T-helper 1 cell treated with Interleukin-12 subunit alpha and Interleukin-12 subunit beta and Interleukin-4 antibody, amounts not matched to agents 30 ng/mL and 1 ng/mL, for 36 hours (primary cell): ENCODE data around the gene CCDC91. TPM values are rescaled to one million over a fixed set of nuclear protein-coding genes. Genes with fewer than 3 reads are reported as not detected.

Source experiments
- intact Hi-C: fragments of 100-400 bp; cut with micrococcal nuclease; formaldehyde crosslinking; loops from one replicate; pipeline ENCODE4 v1.15.1; 2024
- total RNA-seq: library from RNA; stranded (reverse); gene quantifications from 2 replicates; pipeline ENCODE4 v1.2.3, GENCODE V29; 2022

Gene CCDC91
- total RNA-seq, 1 donor from 2014 or later: 20.6 TPM

- intact Hi-C loops: no loop called here
Observed at GRCh38 chr12:28227251-28227650, 37.0 kb downstream of the CCDC91 start.

DNA sequence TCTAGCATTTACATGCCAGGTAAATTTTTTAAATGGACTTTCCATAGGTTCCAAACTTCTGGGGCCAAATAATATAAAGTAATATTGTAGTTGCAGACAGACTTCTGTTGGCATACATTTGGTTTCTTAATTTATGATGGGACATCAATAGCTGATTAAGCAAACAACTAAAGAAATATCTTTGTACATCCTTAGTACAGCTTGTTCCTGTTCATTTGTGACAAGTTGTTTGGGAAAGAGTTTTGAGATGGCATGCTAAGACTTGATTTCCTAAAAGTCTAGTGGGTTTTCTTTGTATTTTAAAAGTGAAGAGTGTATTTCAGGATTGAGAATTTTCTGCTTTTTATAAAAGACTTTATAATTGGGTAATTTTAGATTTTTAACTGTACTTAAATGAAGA lies 41.0 kb downstream of the CCDC91 start:
- intact Hi-C loops: no loop called here

DNA sequence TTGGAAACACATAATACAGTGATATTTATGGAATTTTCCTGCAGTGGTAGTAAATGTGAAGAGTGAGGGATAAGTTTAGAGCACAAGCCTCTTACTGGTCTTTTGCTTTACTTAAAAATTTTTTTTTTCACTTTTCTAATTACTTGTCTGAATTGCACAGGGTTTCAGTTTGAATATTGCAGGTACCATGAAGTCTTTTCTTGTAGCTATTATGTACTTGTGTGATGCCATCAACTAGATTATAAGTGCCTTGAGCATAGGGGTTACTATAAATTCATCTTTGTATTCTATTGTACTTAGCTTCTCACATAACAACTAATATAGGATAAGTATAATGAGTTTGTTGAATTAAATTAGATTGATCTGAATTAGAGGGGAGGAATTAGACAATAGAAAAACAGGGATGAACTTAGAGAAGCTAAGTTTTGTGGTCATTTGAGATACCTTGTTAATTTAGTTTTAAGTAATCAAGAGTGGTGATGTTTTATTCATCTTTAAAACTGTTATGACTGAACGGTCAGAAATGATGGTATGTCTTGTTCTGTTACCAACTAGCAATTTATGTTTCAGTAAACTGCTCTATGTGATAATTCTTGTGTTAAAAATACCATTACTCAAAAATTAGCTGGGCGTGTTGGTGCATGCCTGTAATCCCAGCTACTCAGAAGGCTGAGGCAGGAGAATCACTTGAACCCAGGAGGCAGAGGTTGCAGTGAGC lies 42.1 kb downstream of the CCDC91 start:
- intact Hi-C loops: loop anchor here (1.0 kb wide), 1 partner anchor 17 kb away; no protein-coding TSS in a partner anchor

DNA sequence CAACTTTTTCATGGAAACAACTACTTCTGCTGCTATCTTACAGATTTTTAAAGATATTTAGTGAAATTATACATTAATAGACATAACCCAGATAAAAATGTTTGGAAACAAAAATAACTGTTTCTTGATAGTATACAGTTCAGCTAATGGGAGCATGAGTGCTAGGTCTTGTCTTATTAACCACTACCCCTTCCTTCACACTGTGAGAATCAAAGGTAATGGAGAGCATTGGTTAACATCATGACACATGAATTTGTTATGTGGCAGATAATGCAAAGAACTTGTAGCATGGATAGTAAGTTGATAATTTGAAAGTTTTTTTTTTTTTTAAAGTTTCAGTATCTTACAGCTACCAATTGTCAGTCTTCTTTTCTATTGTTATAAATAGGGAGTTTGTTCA lies 44.2 kb downstream of the CCDC91 start:
- intact Hi-C loops: no loop called here

DNA sequence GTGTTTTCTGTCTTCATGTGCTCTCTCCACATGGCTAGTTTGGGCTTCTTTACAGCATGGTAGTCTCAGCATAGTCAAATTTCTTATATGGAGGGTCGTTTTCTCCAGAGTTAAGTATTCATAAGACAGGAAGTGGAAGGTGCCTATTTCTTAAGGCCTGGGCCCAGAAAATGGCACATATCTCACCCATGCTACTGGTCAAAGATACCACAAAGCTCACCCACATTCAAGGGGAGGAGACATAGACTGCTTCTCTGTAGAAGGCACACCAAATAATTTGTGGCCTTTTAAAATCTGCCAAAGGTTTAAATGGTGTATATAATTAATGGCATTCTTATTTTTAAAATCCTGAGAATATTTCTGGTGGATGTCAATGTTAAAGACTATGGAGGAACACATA lies 44.8 kb downstream of the CCDC91 start:
- intact Hi-C loops: no loop called here

DNA sequence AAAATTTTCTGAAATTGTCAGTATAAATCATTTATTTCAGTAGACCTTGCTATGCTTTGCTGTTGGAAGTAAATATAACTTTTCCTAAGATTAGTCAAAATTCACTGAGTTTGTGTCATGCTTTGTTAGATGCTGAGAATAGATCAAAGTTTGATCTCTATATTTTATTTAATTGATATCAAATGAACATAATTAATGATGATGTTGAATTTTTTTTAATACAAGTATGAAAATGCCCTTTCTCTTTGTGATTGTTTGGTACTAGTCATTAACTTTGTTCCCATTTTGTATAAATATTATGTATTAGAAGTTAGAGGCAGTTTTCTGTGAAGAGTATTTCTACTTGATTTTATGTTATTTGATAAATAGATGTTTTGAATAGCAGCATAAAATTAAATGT lies 45.7 kb downstream of the CCDC91 start:
- intact Hi-C loops: no loop called here

GRCh38 chr12:28237423-28237822 lies 47.2 kb downstream of the CCDC91 start:
- intact Hi-C loops: no loop called here

DNA sequence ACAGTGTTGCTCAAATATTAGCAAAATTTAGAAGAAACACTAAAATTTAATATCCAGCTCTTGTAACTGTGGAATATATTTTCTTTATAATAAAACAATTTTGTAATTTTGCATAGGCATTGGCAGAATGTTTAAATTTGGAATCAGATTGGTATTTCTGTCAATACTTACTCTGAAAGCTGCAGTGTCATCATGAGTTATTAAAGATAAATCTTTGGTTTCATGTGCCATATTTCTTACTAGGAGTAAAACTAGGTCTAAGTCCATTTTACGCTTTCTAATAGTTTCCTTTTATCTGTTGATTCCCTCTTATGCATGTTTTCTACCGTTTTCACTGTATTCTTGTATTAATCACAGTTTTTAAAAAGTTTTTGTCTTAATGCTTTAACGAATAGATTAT lies 49.7 kb downstream of the CCDC91 start:
- intact Hi-C loops: no loop called here

GRCh38 chr12:28240853-28241252 lies 50.6 kb downstream of the CCDC91 start:
- intact Hi-C loops: no loop called here

GRCh38 chr12:28242129-28242495 lies 51.9 kb downstream of the CCDC91 start:
- intact Hi-C loops: no loop called here

DNA sequence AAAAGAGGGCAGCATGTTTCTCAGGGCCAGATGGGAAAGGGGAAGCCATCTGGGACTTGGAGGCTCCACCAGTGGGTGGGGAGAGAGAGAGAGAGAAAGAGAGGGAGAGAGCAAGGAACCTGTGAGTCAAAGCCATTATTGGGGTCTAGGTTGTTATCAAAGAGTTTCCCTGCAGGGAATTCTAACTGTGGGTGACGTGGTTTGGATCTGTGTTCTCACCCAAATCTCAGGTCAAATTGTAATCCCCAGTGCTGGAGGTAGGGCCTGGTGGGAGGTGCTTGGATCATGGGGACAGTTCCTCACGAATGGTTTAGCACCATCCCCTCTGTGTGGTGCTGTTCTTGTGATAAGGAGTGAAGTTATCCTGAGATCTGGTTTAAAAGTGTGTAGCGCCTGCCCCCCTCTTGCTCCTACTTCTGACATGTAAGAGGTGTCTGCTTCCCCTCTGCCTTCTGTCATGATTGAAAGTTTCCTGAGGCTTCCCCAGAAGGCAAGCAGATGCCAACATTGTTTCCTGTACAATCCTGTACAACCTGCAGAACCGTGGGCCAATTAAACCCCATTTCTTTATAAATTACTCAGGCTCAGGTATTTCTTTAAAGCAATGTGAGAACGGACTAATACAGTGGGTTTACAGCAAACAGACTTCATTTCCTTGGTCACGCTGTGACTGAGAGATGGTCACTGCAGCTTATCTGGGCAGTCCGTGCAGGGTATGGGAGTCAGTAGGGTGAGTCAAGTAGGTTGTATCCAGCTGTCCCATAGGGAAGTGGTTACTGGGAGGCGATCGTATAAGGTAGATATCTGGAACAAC lies 52.4 kb downstream of the CCDC91 start:
- intact Hi-C loops: no loop called here

- intact Hi-C loops: no loop called here
Observed at GRCh38 chr12:28243310-28243633, 53.0 kb downstream of the CCDC91 start.

DNA sequence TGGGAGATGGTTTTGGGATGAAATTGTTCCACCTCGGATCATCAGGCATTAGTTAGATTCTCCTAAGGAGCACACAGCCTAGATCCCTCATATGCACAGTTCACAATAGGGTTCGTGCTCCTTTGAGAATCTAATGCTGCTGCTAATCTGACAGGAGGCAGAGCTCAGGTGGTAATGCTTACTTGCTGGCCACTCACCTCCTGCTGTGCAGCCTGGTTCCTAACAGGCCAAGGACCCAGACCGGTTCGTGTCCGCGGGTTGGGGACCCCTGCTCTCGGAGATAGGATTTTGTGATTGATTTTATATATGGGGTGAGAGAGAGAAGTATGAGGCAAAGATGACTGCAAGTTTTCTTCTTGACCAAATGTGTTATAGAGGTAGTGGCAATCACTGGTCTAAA lies 57.5 kb downstream of the CCDC91 start:
- intact Hi-C loops: no loop called here

DNA sequence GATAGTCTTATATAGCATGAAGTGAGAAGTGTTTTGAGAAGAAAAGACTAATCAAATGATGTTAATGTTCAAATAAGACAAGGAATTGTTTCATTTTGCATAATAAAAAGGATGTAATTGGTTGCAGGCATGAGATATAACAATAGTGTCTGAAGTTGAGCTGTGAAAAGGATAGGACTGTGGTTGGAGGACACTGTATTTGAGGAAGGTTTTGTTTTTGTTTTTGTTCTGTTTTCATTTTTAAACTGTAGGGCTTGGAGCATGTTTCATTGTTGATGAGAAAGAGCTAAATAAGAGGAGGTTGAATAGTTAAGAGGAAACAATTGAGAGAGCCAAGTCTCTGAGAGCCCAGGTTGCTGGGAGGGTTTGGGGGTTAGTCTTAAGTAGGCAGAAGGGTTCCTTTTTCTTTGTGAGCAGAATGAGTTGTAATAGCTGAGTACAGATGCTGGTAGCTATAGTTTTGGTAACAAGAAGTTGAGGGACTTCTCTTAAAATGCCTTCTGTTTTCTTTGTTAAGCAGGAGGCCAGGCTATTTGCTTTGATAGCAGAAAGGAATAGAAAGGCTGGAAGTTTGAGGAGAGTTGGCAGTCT lies 58.4 kb downstream of the CCDC91 start:
- intact Hi-C loops: loop anchor here (1.0 kb wide), 1 partner anchor 16 kb away; no protein-coding TSS in a partner anchor

DNA sequence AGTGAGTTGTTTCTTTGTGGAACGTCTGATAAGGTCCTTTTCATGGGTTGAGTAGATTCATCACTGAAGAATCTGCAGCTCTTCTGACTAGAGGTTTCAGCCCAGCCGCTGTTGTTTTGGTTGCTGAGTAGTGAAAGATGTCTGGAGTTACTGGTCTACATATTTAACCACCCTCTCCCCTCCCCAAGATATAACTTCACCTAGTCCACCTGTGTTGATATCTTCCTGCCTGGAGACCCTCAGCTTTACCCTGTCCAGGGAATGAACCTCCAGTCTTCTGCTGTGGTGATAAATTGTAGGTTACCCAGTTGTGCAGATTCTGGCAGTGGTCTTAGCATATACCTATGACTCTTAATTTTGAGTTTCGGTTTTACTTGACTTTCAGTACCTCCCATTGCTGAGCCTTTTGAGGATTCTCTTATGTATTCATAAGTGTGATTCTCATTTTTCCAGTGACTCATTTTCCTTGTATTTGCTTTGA lies 62.9 kb downstream of the CCDC91 start:
- intact Hi-C loops: loop anchor here (1.0 to 10.0 kb wide), 7 partner anchors 13 to 842 kb away; partner anchors contain the start of genes CCDC91 and MRPS35

- intact Hi-C loops: loop anchor here (10.0 kb wide), 2 partner anchors 543 to 837 kb away; partner anchors contain the start of gene MRPS35
Observed at GRCh38 chr12:28257411-28257810, 67.2 kb downstream of the CCDC91 start.

DNA sequence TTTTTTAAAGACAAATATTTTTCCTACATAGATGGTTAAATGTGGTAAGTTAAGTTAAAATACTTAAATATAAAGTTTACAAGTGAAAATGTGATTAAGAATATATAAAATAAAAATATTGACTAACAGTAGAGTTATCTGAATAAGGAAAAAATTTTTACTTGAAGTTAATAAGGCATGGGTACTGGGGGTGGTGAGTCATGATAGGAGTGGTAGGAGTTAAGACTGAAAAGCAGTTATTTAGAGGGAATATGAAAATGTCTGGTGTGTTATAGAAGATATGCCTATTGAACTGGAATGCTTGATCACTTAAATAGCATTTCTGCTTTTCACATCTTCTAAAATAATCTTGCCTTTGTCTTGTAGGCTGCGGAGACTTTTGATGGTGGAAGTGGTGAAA lies 68.7 kb downstream of the CCDC91 start:
- intact Hi-C loops: loop anchor here (10.0 kb wide), 2 partner anchors 544 to 836 kb away; partner anchors contain the start of gene MRPS35

DNA sequence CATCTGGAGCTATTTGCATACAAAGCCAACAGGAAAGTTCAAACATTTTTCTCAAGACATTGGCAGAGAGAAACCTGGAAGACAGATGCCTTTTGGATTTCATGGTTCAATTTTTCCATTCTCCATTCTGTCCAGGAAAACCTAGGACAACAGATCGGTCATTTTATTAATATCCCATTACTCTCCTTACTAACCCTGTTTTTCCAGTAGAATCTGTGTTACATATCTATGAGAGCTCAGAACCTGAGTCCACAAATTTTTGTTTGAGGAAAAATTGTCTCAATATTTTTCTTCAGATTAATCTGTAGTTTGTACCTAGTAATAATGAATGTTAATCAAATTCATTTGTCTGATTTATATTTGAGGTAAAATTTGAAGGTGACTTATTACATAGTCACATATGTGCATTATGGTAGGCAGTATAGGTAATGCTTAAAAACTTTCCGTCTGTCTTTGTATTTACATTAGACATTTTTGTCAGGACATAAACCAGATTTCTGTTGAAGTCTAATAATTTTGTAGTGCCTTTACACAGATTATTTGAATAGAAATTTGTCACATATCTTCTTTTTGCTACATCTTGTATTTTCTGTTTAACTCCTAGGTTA lies 75.3 kb downstream of the CCDC91 start:
- intact Hi-C loops: loop anchor here (1.0 to 5.0 kb wide), 2 partner anchors 12 to 73 kb away; partner anchors contain the start of gene CCDC91

GRCh38 chr12:28267920-28268607 lies 77.8 kb downstream of the CCDC91 start:
- intact Hi-C loops: loop anchor here (5.0 kb wide), 1 partner anchor 76 kb away; the partner anchor contains the start of gene CCDC91

GRCh38 chr12:28268608-28269229 lies 78.5 kb downstream of the CCDC91 start:
- intact Hi-C loops: loop anchor here (5.0 kb wide), 1 partner anchor 76 kb away; the partner anchor contains the start of gene CCDC91
